ENCODE results near the gene CPA5.
A peak's percentile ranks its signal among the peaks of the same experiment; 100 is the strongest.
"Not testable (repeated sequence)": the region's sequence is repeated elsewhere in the genome, so short reads cannot be mapped to it uniquely, and the experiment has no call there.

Gene CPA5

DNA sequence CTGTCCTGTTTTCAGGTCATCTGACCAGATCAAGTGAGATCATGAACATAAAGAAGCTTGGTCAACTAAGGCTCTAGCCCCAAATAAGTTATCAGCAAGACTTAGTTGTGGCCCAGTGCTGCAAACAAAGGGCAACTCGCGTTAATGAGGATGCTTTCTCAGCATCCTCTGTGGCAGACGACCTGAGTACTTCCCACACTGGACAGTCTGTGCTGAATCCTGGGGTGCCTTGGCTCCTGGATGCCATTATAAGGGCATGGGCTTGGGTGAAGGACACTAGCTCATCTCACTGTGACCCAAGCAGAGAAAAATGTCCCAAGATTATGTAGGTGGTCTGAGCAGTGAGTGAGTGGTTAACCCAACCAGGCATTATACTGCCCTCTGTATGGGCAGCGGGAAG, 13.9 kb downstream of the CPA5 start:
- no peak for DNase-seq

GRCh38 chr7:130359276-130359857, 14.8 kb downstream of the CPA5 start:
- DNase-seq: no peak

GRCh38 chr7:130360518-130360917, 15.9 kb downstream of the CPA5 start:
- no peak for DNase-seq

- no peak for DNase-seq
Observed at GRCh38 chr7:130361681-130362080, 17.1 kb downstream of the CPA5 start.

GRCh38 chr7:130362251-130362816, 17.7 kb downstream of the CPA5 start:
- DNase-seq: no peak

GRCh38 chr7:130363026-130363847, 18.6 kb downstream of the CPA5 start:
- peak in 1 of 51 donors; percentile 11 for DNase-seq

GRCh38 chr7:130364451-130364850, 19.8 kb downstream of the CPA5 start:
- no peak for DNase-seq

- no peak for DNase-seq
Observed at GRCh38 chr7:130365088-130365487, 20.5 kb downstream of the CPA5 start.

- peak in 27 of 51 donors; percentile 7 to 73 (median 29) for DNase-seq
Observed at GRCh38 chr7:130365511-130366441, 21.2 kb downstream of the CPA5 start.

GRCh38 chr7:130366564-130366963, 21.9 kb downstream of the CPA5 start:
- no peak for DNase-seq

DNA sequence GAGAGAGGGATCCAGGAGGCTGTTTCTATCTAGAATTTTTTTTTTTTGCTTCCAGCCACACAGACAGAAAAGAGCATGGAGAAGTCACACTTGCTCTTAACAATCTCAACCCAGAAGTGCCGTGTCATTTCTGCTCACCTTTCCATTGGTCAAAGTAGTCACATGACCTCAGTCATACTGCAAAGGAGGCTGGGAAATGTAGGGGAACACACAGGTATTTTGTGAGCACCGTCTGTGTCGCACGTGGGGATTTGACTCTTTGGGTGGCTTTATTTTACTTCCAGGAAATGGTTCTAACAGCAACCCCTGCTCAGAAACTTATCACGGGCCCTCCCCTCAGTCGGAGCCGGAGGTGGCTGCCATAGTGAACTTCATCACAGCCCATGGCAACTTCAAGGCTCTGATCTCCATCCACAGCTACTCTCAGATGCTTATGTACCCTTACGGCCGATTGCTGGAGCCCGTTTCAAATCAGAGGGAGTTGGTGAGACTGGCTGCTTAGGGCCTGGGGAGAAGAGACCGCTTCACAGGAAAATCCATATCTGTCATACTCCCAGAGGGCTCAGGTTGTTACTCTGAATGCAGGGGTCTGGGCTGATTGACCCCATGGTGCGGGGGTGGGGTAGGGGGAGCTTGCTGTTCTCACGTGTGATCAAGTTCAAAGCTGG, 22.6 kb downstream of the CPA5 start:
- DNase-seq: no peak

DNA sequence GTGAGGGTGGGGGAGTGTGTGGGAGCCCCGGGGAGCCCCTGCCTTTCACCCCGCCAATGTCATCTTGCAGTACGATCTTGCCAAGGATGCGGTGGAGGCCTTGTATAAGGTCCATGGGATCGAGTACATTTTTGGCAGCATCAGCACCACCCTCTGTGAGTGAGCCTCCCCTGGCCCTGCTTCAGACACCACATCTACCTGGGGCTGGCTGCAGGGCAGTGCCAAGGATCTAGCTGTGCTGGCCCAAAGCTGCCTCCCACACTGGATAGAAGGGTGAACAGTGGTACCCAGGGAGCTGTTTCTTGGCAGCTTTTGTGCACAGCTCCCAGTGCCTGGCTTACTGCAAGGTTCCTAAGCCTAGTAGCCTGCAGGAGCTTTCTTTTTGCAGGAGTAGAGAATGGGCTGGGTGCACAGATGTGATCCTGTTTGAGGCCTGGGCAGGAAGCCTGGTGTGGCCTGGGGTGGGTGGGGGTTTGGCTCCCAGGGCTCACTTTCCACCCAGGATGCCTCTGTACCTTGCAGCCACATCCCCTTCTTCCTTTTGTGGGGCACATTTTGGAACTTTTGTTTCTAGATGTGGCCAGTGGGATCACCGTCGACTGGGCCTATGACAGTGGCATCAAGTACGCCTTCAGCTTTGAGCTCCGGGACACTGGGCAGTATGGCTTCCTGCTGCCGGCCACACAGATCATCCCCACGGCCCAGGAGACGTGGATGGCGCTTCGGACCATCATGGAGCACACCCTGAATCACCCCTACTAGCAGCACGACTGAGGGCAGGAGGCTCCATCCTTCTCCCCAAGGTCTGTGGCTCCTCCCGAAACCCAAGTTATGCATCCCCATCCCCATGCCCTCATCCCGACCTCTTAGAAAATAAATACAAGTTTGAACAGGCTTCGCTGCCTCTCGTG, 23.5 kb downstream of the CPA5 start:
- DNase-seq: no peak

GRCh38 chr7:130369110-130369711, 24.6 kb downstream of the CPA5 start:
- DNase-seq: no peak

DNA sequence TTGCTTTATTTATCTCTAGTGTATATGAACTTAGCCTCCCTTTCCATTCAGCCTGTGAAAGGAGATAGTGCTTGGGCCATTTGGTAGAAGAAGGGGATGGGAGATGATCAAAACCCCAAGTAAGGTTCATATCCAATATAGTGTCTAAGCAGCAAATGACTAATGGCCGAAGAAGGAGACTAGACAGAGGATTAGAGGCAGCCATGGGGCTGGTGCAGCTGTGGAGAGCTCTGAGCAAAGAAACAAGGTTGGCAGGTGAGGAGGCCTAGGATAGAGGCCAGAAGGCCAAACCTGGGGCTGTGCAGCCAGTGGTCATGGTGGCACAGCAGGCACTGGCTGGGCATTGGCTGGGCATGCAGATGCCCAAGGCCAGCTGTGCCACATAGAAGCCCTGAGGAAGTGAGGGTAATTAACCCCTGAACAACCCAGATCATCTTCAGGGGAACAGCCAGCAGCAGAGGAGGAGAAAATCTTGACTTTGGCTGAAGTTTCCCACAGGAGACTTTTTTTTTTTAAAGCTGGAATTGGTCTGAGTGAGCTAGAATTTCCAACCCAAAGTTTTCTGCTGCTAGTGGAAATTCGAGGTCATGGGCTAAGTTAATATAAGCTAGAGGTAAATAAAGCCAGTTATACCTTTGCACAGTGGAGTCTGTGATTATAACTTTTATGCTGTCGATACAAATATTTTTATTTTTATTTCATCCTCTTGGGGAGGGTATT, 25.4 kb downstream of the CPA5 start:
- DNase-seq: no peak

DNA sequence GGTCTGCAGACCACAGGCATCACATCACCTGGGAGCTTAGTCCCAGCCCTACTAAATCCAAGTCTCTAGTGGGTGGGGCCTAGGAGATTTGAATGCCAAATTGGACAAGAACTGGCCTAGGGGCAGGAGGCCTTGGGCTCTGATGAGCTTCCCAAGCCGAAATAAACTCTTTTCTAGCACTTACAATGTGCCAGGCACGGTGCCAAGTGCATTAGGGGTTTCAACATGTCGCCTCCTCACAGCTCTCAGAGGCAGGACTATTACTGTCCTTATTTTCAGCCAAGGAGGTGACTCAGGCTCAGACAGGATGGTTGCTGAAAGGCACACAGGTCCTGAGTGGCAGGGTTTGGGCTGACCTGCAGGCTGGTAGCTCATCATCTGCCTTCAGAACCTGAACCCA, 26.4 kb downstream of the CPA5 start:
- peak in 1 of 51 donors; percentile 11 for DNase-seq

- no peak for DNase-seq
Observed at GRCh38 chr7:130372402-130373165, 28.0 kb downstream of the CPA5 start.

DNA sequence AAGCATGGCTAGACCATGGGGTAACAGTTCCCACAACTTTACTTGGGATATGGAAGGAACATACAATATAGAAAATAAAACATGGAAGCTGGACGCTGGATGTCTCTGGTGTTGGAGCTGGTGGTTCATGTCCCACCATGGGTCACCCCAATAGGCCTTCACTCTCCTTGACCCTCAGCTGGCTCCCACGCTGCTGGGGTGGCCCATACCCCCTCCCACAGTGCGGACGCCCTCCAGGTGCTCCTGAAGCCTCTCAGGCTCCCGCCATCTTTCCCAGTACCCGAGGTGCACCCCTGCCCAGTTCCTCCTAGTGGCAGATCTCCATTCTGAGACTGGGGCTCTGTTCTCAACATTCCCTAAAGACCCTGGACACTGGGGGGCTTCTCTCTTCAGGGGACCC, 29.9 kb downstream of the CPA5 start:
- DNase-seq: no peak

DNA sequence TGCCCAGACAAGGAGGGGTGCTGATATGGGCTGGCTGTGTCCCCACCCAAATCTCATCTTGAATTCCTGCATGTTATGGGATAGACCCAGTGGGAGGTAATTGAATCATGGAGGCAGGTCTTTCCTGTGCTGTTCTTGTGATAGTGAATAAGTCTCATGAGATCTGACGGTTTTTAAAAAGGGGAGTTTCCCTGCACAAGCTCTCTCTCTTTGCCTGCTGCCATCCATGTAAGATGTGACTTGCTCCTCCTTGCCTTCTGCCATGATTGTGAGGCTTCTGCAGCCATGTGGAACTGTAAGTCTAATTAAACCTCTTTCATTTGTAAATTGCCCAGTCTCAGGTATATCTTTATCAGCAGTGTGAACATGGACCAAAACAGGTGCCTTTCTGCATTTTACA, 31.8 kb downstream of the CPA5 start:
- not testable (repeated sequence) for DNase-seq

All from hypothalamus (tissue), 51 donors.